Spleen (tissue), 11 donors: ENCODE measurements around the gene RAB3IL1. TPM values are rescaled to one million over a fixed set of nuclear protein-coding genes. Genes with fewer than 3 reads are reported as not detected.
A peak's percentile ranks its signal among the peaks of the same experiment; 100 is the strongest.

Source experiments
- DNase-seq: peaks from one replicate; pipeline ENCODE4 v3.0.0-alpha.2; 2020
- H3K27ac ChIP-seq, 8 donors: fragments of 200-600 bp; sonication (generic) in 7 of 8; 1 replicate in 4 of 8; 2 replicates in 4 of 8; pipeline versions ENCODE4 v1.5.0 to v1.8.0; 2016 to 2021; ENCODE audit warnings: inconsistent platforms in 4 of 8, mild to moderate bottlenecking in 4 of 8, moderate library complexity in 1 of 8
- H3K27me3 ChIP-seq, 7 donors: fragments of 200-600 bp; sonication (generic) in 6 of 7; replicated peaks in 1 of 7; 1 replicate in 4 of 7; 2 replicates in 3 of 7; pipeline versions ENCODE4 v1.5.0 to v1.8.0; 2016 to 2021; ENCODE audit warnings: inconsistent platforms in 3 of 7, mild to moderate bottlenecking in 1 of 7
- H3K36me3 ChIP-seq, 6 donors: fragments of 200-600 bp; sonication (generic) in 5 of 6; 1 replicate in 4 of 6; 2 replicates in 2 of 6; pipeline versions ENCODE4 v1.5.0 to v1.8.0; 2016 to 2021; ENCODE audit warnings: inconsistent platforms in 2 of 6
- H3K4me1 ChIP-seq, 6 donors: fragments of 200-600 bp; sonication (generic) in 5 of 6; 1 replicate in 3 of 6; 2 replicates in 3 of 6; pipeline versions ENCODE4 v1.5.0 to v1.8.0; 2016 to 2021; ENCODE audit warnings: inconsistent platforms in 3 of 6
- H3K4me3 ChIP-seq, 8 donors: fragments of 200-600 bp; sonication (generic) in 7 of 8; 1 replicate in 4 of 8; 2 replicates in 4 of 8; pipeline versions ENCODE4 v1.5.0 to v1.8.0; 2016 to 2021; ENCODE audit warnings: inconsistent platforms in 4 of 8, mild to moderate bottlenecking in 4 of 8, moderate library complexity in 2 of 8
- H3K9me3 ChIP-seq, 8 donors: fragments of 200-600 bp; sonication (generic) in 7 of 8; 1 replicate in 4 of 8; 2 replicates in 4 of 8; pipeline versions ENCODE4 v1.5.0 to v1.8.0; 2016 to 2021; ENCODE audit warnings: inconsistent platforms in 4 of 8
- CTCF ChIP-seq, 11 experiments: fragments of 200-600 bp in 7 of 11; fragments of 450-650 bp in 4 of 11; sonication (generic) in 4 of 11; IDR thresholded peaks in 8 of 11; conservative IDR thresholded peaks in 3 of 11; 1 replicate in 7 of 11; 2 replicates in 4 of 11; pipeline versions ENCODE4 v1.4.0 to v1.8.0; 2016 to 2021; ENCODE audit warnings: antibody characterized with exemption in 11 of 11, inconsistent platforms in 4 of 11, mild to moderate bottlenecking in 1 of 11
- POLR2A ChIP-seq, 3 donors: fragments of 450-650 bp; IDR thresholded peaks; one replicate each; pipeline ENCODE4 v1.5.1; 2017; ENCODE audit warnings: antibody characterized with exemption in 3 of 3, mild to moderate bottlenecking in 1 of 3
- POLR2AphosphoS5 ChIP-seq, 3 donors: sonication (generic); formaldehyde crosslinking; IDR thresholded peaks; one replicate each; pipeline ENCODE4 v1.5.1; 2017; ENCODE audit warnings: antibody characterized with exemption in 3 of 3
- WGBS, 5 donors: extraction: QIAGEN DNeasy Blood & Tissue Kit in 3 of 5; methylation state at CpG; one replicate each; pipeline versions ENCODE4 v1.1.5 to v1.1.7; 2013 to 2018; 5-methylcytosine and 5-hydroxymethylcytosine counted together
- intact Hi-C: fragments of 100-400 bp; cut with DNase I; formaldehyde crosslinking; loops from one replicate; pipeline ENCODE4 v1.15.0; 2023; ENCODE audit warnings: low total_unique reads
- polyA plus RNA-seq, 3 donors: library from polyadenylated mRNA; stranded (reverse); fragments of 200-250 nt; gene quantifications; one replicate each; pipeline ENCODE4 v1.2.1, GENCODE V29; 2013
- total RNA-seq, 7 donors: library from RNA; depleted of rRNA in 3 of 7; stranded (reverse); fragments of >200 nt in 3 of 7; fragmentation: NEBNext Ultra II Directional in 4 of 7; extraction: Animal tissue kit (Norgen Biotek cat#: 25700) in 4 of 7; gene quantifications; one replicate each; pipeline versions ENCODE4 v1.1.0 to v1.2.1, GENCODE V29; 2016 to 2021
- donor health status: healthy with polysubstance abuse.
- donor health status: DM: no; HTN: no; CAD: no; lungs with moderate emphysema.
- donor health status: DM: no; HTN: no; CAD: no.
- donor health status: Bipolar disorder and iron deficiency.
- donor health status: healthy.
- donor health status: DM: no; HTN: no; CAD: no.
- donor health status: DM: yes; HTN: yes; CAD: no.

RAB3IL1 gene
- total and polyA plus RNA-seq, 10 donors, result 6.5 to 57.1 (median 34.6) TPM

GRCh38 chr11:61957021-61957770 lies 39.8 kb upstream of the RAB3IL1 start:
- peak overlapping the region in 3 of 8 donors; percentile 91 to 98 (median 93) for H3K27ac ChIP-seq
- DNase-seq, result peak; percentile 45
- no peak for TF ChIP-seq CTCF (IDR thresholded peaks at IDR 0.05 in 8 of 11, conservative IDR thresholded peaks at IDR 0.05 in 3 of 11)
- TF ChIP-seq POLR2AphosphoS5 (IDR thresholded peaks at IDR 0.05), result no peak
- TF ChIP-seq POLR2A (IDR thresholded peaks at IDR 0.05), result no peak
- H3K9me3 ChIP-seq, result no peaks in the 10 kb centered on the region
- 88 to 95% (median 91%) methylated on average over 6 to 7 of the region's 7 CpGs for WGBS, 5 donors
- H3K4me1 ChIP-seq, result peaks cover 3 to 70% (median 39%) of the 10 kb centered on the region in 6 donors
- peaks cover 0 to 57% (median 3%) of the 10 kb centered on the region in 6 donors for H3K36me3 ChIP-seq
- peak overlapping the region in 2 of 8 donors; percentile 42 to 71 for H3K4me3 ChIP-seq
- H3K27me3 ChIP-seq, result peaks cover 0 to 22% (median 4%) of the 10 kb centered on the region in 7 donors
- intact Hi-C loops, result no loop called here

- intact Hi-C loops, result no loop called here
- peak; percentile 70 for DNase-seq
- Histone ChIP-seq H3K27ac (peak overlapping the region in 7 of 8 donors; percentile 75 to 98 (median 90)), H3K9me3 (no peaks in the 10 kb centered on the region), H3K36me3 (peaks cover 0 to 49% (median 3%) of the 10 kb centered on the region in 6 donors), H3K4me1 (peaks cover 3 to 62% (median 32%) of the 10 kb centered on the region in 6 donors), H3K27me3 (peaks cover 0 to 22% (median 4%) of the 10 kb centered on the region in 7 donors), H3K4me3 (peak overlapping the region in 6 of 8 donors; percentile 28 to 71 (median 43))
- TF ChIP-seq POLR2A (IDR thresholded peaks at IDR 0.05) (no peak), CTCF (IDR thresholded peaks at IDR 0.05 in 8 of 11, conservative IDR thresholded peaks at IDR 0.05 in 3 of 11) (no peak), POLR2AphosphoS5 (IDR thresholded peaks at IDR 0.05) (no peak)
- 89 to 98% (median 94%) methylated on average over 19 to 20 of the region's 20 CpGs for whole genome bisulfite sequencing, 5 donors
Measured at GRCh38 chr11:61956191-61957020, 39.0 kb upstream of the RAB3IL1 start.

GRCh38 chr11:61955422-61956135 lies 38.2 kb upstream of the RAB3IL1 start:
- peaks cover 0 to 41% (median 3%) of the 10 kb centered on the region in 6 donors for H3K36me3 ChIP-seq
- DNase-seq, result peak; percentile 90
- H3K9me3 ChIP-seq, result no peaks in the 10 kb centered on the region
- H3K4me3 ChIP-seq, result peak overlapping the region; percentile 21 to 71 (median 36)
- TF ChIP-seq CTCF (IDR thresholded peaks at IDR 0.05 in 8 of 11, conservative IDR thresholded peaks at IDR 0.05 in 3 of 11) (no peak), POLR2AphosphoS5 (IDR thresholded peaks at IDR 0.05) (peak; percentile 65 to 80 (median 69))
- WGBS, 5 donors, result 7 to 12% (median 10%) methylated on average over 22 to 56 of the region's 56 CpGs
- peaks cover 3 to 54% (median 28%) of the 10 kb centered on the region in 6 donors for H3K4me1 ChIP-seq
- intact Hi-C loops, result no loop called here
- peak overlapping the region; percentile 27 to 98 (median 90) for H3K27ac ChIP-seq
- peaks cover 0 to 22% (median 4%) of the 10 kb centered on the region in 7 donors for H3K27me3 ChIP-seq
